Psoas muscle (tissue), 8 donors: ENCODE measurements around the gene TECPR2. TPM values are rescaled to one million over a fixed set of nuclear protein-coding genes. Genes with fewer than 3 reads are reported as not detected.

Source experiments
- ATAC-seq, 4 donors: fragments of 200-7000 bp; cut with Tn5 transposase; one replicate each; pipeline ENCODE4 v1.9.1; 2020; ENCODE audit warnings: moderate library complexity in 3 of 4, mild to moderate bottlenecking in 2 of 4
- DNase-seq, 2 donors: peaks; one replicate each; pipeline ENCODE4 v3.0.0-alpha.2; 2020
- H3K27ac ChIP-seq: fragments of 200-600 bp; one replicate; pipeline ENCODE4 v1.8.0; 2022
- H3K27me3 ChIP-seq, 3 donors: fragments of 200-600 bp in 1 of 3; one replicate each; pipeline versions ENCODE4 v1.6.1 to v1.8.0; 2013 to 2022; ENCODE audit warnings: low read length in 2 of 3, mild to moderate bottlenecking in 2 of 3, moderate library complexity in 1 of 3; ENCODE audit not compliant: insufficient read depth in 3 of 3
- H3K36me3 ChIP-seq, 2 donors: fragments of 200-600 bp in 1 of 2; one replicate each; pipeline versions ENCODE4 v1.6.1 to v1.8.0; 2013 to 2022; ENCODE audit warnings: low read depth in 1 of 2, mild to moderate bottlenecking in 1 of 2, moderate library complexity in 1 of 2; ENCODE audit not compliant: insufficient read depth in 1 of 2
- H3K4me1 ChIP-seq: fragments of 200-600 bp; one replicate; pipeline ENCODE4 v1.8.0; 2022
- H3K4me3 ChIP-seq: fragments of 200-600 bp; one replicate; pipeline ENCODE4 v1.8.0; 2022; ENCODE audit warnings: mild to moderate bottlenecking
- H3K9me3 ChIP-seq: fragments of 200-600 bp; one replicate; pipeline ENCODE4 v1.8.0; 2022
- CTCF ChIP-seq: fragments of 200-600 bp; IDR thresholded peaks from one replicate; pipeline ENCODE4 v1.8.0; 2022; ENCODE audit warnings: antibody characterized with exemption
- WGBS, 3 donors: extraction: QIAGEN DNeasy Blood & Tissue Kit; methylation state at CpG; one replicate each; pipeline versions ENCODE4 v1.1.6 to v1.1.7; 2013; 5-methylcytosine and 5-hydroxymethylcytosine counted together
- intact Hi-C, 2 donors: fragments of 100-400 bp; cut with DNase I; formaldehyde crosslinking; loops; one replicate each; pipeline versions ENCODE4 v1.11.0 to v1.14.2; 2022
- polyA plus RNA-seq, 3 donors: library from polyadenylated mRNA; stranded (reverse); fragments of 200-250 nt; gene quantifications; one replicate each; pipeline ENCODE4 v1.2.3, GENCODE V29; 2013
- total RNA-seq, 4 donors: library from RNA; stranded (reverse); fragmentation: NEBNext Ultra II Directional in 2 of 4; extraction: Animal tissue kit (Norgen Biotek cat#: 25700) in 2 of 4; gene quantifications; one replicate each; pipeline versions ENCODE4 v1.2.1 to v1.2.4, GENCODE V29; 2021 to 2023
- donor health status: healthy with polysubstance abuse.
- donor health status: DM: no; HTN: no; CAD: no; lungs with moderate emphysema.
- donor health status: Bipolar disorder and iron deficiency.
- donor health status: healthy.
- donor health status: DM: yes; HTN: yes; CAD: no.
- donor health status: DM: no; HTN: no; CAD: no.
- donor health status: DM: no; HTN: no; CAD: no.
- donor health status: DM: yes; HTN: yes; CAD: no.

TECPR2 gene
- total and polyA plus RNA-seq, 7 donors, result 5.7 to 22.5 (median 16.4) TPM

- Histone ChIP-seq H3K4me3 (peak overlapping the region; percentile 46), H3K4me1 (peaks cover 60% of the 10 kb centered on the region), H3K9me3 (no peaks in the 10 kb centered on the region), H3K36me3 (peaks cover 0 to 8% of the 10 kb centered on the region in 2 donors), H3K27me3 (no peaks in the 10 kb centered on the region), H3K27ac (peak overlapping the region; percentile 90)
- peak; percentile 84 to 93 for DNase-seq
- intact Hi-C loops, result no loop called here
- TF ChIP-seq CTCF, result no peak
- peak; percentile 80 to 85 (median 84) for ATAC-seq
- 15 to 29% (median 18%) methylated on average over 14 of the region's 14 CpGs for WGBS, 3 donors
These were observed 137.5 kb downstream of the TECPR2 start for GRCh38 chr14:102500158-102500662.

GRCh38 chr14:102500713-102501112 lies 138.0 kb downstream of the TECPR2 start:
- intact Hi-C loops, result no loop called here
- no peak for TF ChIP-seq CTCF
- Histone ChIP-seq H3K27me3 (no peaks in the 10 kb centered on the region), H3K36me3 (peaks cover 0 to 12% of the 10 kb centered on the region in 2 donors), H3K9me3 (no peaks in the 10 kb centered on the region), H3K27ac (peak overlapping the region; percentile 90), H3K4me3 (peak overlapping the region; percentile 46), H3K4me1 (peaks cover 63% of the 10 kb centered on the region)
- ATAC-seq (peak; percentile 9 to 26 (median 18)), DNase-seq (peak in 1 of 2 donors; percentile 41)
- WGBS, 3 donors, result 35 to 62% (median 50%) methylated on average over 3 of the region's 3 CpGs

- Histone ChIP-seq H3K27me3 (no peaks in the 10 kb centered on the region), H3K27ac (peak overlapping the region; percentile 90), H3K36me3 (peaks cover 0 to 24% of the 10 kb centered on the region in 2 donors), H3K9me3 (no peaks in the 10 kb centered on the region), H3K4me1 (peaks cover 68% of the 10 kb centered on the region), H3K4me3 (no peak overlapping the region)
- intact Hi-C loops, result no loop called here
- no peak for ATAC-seq
- no peak for DNase-seq
- 70 to 84% (median 78%) methylated on average over 20 of the region's 20 CpGs for WGBS, 3 donors
- no peak for TF ChIP-seq CTCF
These were observed 139.1 kb downstream of the TECPR2 start for GRCh38 chr14:102501751-102502315.

GRCh38 chr14:102502571-102502970 lies 139.8 kb downstream of the TECPR2 start:
- intact Hi-C loops, result no loop called here
- WGBS, 3 donors, result 93 to 95% (median 95%) methylated on average over 10 of the region's 10 CpGs
- ATAC-seq (no peak), DNase-seq (no peak)
- H3K36me3 ChIP-seq, result peaks cover 0 to 31% of the 10 kb centered on the region in 2 donors
- H3K9me3 ChIP-seq, result no peaks in the 10 kb centered on the region
- H3K27me3 ChIP-seq, result no peaks in the 10 kb centered on the region
- peaks cover 68% of the 10 kb centered on the region for H3K4me1 ChIP-seq
- peak overlapping the region; percentile 90 for H3K27ac ChIP-seq
- H3K4me3 ChIP-seq, result no peak overlapping the region
- TF ChIP-seq CTCF, result no peak
